Measurements from ENCODE around the gene DMD.

GRCh38 chrX:31506360-31506759 is 1705.0 kb downstream of the DMD start:
- TF ChIP-seq CTCF (IDR thresholded peaks at IDR 0.05; ENCODE audit: low read length), result no peak
- no peak for TF ChIP-seq EZH2 (optimal IDR thresholded peaks at IDR 0.05; ENCODE audit: low read depth, low read length)

Data from MM.1S (cell line).